ENCODE results near the gene RAB8B. TPM values are rescaled to one million over a fixed set of nuclear protein-coding genes. Genes with fewer than 3 reads are reported as not detected.

Gene RAB8B
- total and polyA plus RNA-seq, 10 of the 15 experiments (the other 5 are each of a cell fraction or from before 2014, with no cell fraction given) = 17.8 to 104 (median 65.1) TPM

- TF ChIP-seq ZNF592 (IDR thresholded peaks at IDR 0.05) (no peak), MXI1 (IDR thresholded peaks at IDR 0.05; ENCODE audit: low read depth, low read length) (no peak)
These were observed 55.7 kb downstream of the RAB8B start (continued) for GRCh38 chr15:63244976-63245645.

GRCh38 chr15:63246691-63247469, 57.5 kb downstream of the RAB8B start:
- Histone ChIP-seq H3K36me3 (ENCODE audit: control insufficient read depth in 2 of 2, insufficient read depth in 2 of 2, low read length in 1 of 2) (peaks cover 4 to 30% of the 10 kb centered on the region in 2 experiments), H3K27ac (ENCODE audit: control insufficient read depth, insufficient read depth) (no peak overlapping the region), H2AFZ (ENCODE audit: control insufficient read depth, low read depth, low read length) (no peak overlapping the region), H4K20me1 (ENCODE audit: control insufficient read depth, insufficient read depth) (no peaks in the 10 kb centered on the region), H3K79me2 (ENCODE audit: control insufficient read depth, insufficient read depth, low read length) (peaks cover 7% of the 10 kb centered on the region), H3K9ac (ENCODE audit: control insufficient read depth, insufficient read depth, low read length) (no peak overlapping the region), H3K4me3 (no peak overlapping the region), H3K4me2 (ENCODE audit: control insufficient read depth, insufficient read depth) (no peak overlapping the region), H3K9me3 (replicated peaks; ENCODE audit: control insufficient read depth, insufficient read depth, low read length) (peaks cover 5% of the 10 kb centered on the region; the same call in 2 of the 3 replicates), H3K27me3 (replicated peaks in 1 of 2; ENCODE audit: control insufficient read depth in 2 of 2, insufficient read depth in 2 of 2, low read length in 1 of 2) (no peaks in the 10 kb centered on the region), H3K4me1 (ENCODE audit: control insufficient read depth, insufficient read depth, low read length) (0 out of 2 replicates have a peak, but pooled peaks cover 3% of the 10 kb centered on the region)
- 97% methylated on average over 5 of the region's 5 CpGs for WGBS (ENCODE audit: insufficient coverage, insufficient replicate concordance, low lambda C conversion rate, missing lambda C conversion rate)
- in situ Hi-C loops (cut with MboI) (no loop called here), intact Hi-C loops (cut with micrococcal nuclease; ENCODE audit: unreplicated experiment) (no loop called here)
- ChIA-PET RAD21 (ENCODE audit: unreplicated experiment) (interaction anchor here (0.9 to 1.1 kb wide), 3 partner anchors 8 to 52 kb away, joined by 3 to 4 read pairs (median 3); no protein-coding TSS in a partner anchor), CTCF (interaction anchor here (0.5 to 2.1 kb wide), 7 partner anchors 8 to 90 kb away, joined by 3 to 6 read pairs (median 3); partner anchors contain the start of gene RPS27L), SMC1A (ENCODE audit: uncharacterized antibody, unreplicated experiment) (interaction anchor here (0.8 to 5.9 kb wide), 7 partner anchors 8 to 29 kb away, joined by 3 to 31 read pairs (median 3); no protein-coding TSS in a partner anchor), POLR2A (interaction anchor here (0.8 kb wide), 1 partner anchor 45 kb away, joined by 3 read pairs; no protein-coding TSS in a partner anchor)
- DNase-seq (ENCODE audit: low read depth, low spot score) = no peak
- no peak for FAIRE-seq
- ATAC-seq = no peak
- no TSS peak for BruUV-seq (replicated peaks)
- no peak for TF ChIP-seq NBN (IDR thresholded peaks at IDR 0.05)
- no peak for TF ChIP-seq ZBTB40 (IDR thresholded peaks at IDR 0.05; ENCODE audit: borderline replicate concordance)
- no peak for TF ChIP-seq FOXK2 (IDR thresholded peaks at IDR 0.05)
- TF ChIP-seq KLF5 (IDR thresholded peaks at IDR 0.05; ENCODE audit: partially characterized antibody) = no peak
- no peak for TF ChIP-seq BCL11A (IDR thresholded peaks at IDR 0.05; ENCODE audit: low read depth, low read length)
- TF ChIP-seq RAD21 (IDR thresholded peaks at IDR 0.05; ENCODE audit: insufficient read depth, low read depth, low read length) = no peak
- TF ChIP-seq ZNF274 (IDR thresholded peaks at IDR 0.05; ENCODE audit: insufficient read depth, insufficient read length) = no peak
- no peak for TF ChIP-seq CREM (IDR thresholded peaks at IDR 0.05; ENCODE audit: low read depth)
- no peak for TF ChIP-seq JUNB (IDR thresholded peaks at IDR 0.05)
- TF ChIP-seq CHD2 (IDR thresholded peaks at IDR 0.05; ENCODE audit: borderline replicate concordance, low read depth, low read length) = no peak

Measured in GM12878 (cell line).